ENCODE data around the gene MTMR3. TPM values are rescaled to one million over a fixed set of nuclear protein-coding genes. Genes with fewer than 3 reads are reported as not detected.

MTMR3 gene
- total RNA-seq, 1 experiment from 2014 or later = 26.8 TPM

DNA sequence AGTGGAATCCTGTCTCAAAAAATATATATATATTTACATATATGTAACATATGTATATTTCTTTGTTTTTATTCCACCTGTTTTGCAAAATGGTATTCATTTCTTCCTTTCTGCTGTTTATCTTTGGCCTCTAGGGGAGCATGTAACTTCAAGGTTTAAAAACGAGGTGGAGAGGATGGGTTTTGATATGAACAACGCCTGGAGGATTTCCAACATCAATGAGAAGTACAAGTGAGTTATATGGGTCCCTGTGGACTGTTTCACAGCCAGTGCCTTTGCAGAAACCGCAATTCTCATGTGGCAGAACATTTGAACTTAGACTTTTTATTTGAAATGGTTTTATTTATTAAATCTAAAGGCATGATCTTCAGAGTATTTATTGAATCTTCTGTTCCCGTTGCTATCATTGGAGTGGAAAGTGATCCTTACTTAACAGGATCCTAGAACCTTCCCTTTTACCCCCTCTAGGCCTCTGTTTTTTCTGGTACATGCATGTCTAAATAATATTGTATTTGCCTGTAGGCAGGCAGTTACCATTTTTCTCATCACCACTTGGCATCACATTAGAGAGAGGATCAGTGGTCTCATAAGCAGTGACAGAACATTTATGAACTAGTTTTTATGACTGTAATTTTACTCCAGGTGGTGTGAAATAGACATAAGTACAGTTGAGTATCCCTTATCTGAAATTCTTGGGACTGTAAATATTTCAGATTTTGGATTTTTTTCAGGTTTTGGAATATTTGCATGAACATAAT, 115.8 kb downstream of the MTMR3 start:
- TF ChIP-seq SIN3A (IDR thresholded peaks at IDR 0.05; ENCODE audit: borderline replicate concordance, insufficient read depth, low read depth, low read length) (no peak), CTCF (IDR thresholded peaks at IDR 0.05) (no peak), POLR2AphosphoS5 (IDR thresholded peaks at IDR 0.05; ENCODE audit: low read depth, low read length) (no peak), TCF7L2 (IDR thresholded peaks at IDR 0.05; ENCODE audit: low read depth, low read length) (no peak), REST (IDR thresholded peaks at IDR 0.05; ENCODE audit: insufficient read depth in 1 of 2, low read depth in 2 of 2, low read length in 1 of 2) (no peak)

GRCh38 chr22:30000566-30000965, 117.6 kb downstream of the MTMR3 start:
- H3K9me3 ChIP-seq (ENCODE audit: control insufficient read depth, insufficient read depth, low read depth, low read length) = no peaks in the 10 kb centered on the region
- H3K27ac ChIP-seq (ENCODE audit: low read length) = no peak overlapping the region
- H3K36me3 ChIP-seq (ENCODE audit: control insufficient read depth, insufficient read depth, low read length) = no peaks in the 10 kb centered on the region
- ChIA-PET CTCF (no interaction called here), POLR2A (interaction anchor here (0.6 kb wide), 1 partner anchor 311 kb away, joined by 3 read pairs; no protein-coding TSS in a partner anchor)
- no TSS peak for BruUV-seq (replicated peaks)
- in situ Hi-C loops (cut with HindIII; ENCODE audit: low pct_unique_long_range_greater_than_20kb, low sequenced_read_pairs) = no loop called here
- no peak overlapping the region for H3K4me3 ChIP-seq (ENCODE audit: low read depth in 2 of 2, low read length in 2 of 2)
- no peak for ATAC-seq
- DNase-seq (ENCODE audit: low read depth, low spot score) = no peak
- intact Hi-C loops (cut with micrococcal nuclease; ENCODE audit: unreplicated experiment) = loop anchor here (10.0 kb wide), 1 partner anchor 206 kb away; no protein-coding TSS in a partner anchor
- TF ChIP-seq TCF7L2 (IDR thresholded peaks at IDR 0.05; ENCODE audit: low read depth, low read length) (no peak), POLR2AphosphoS5 (IDR thresholded peaks at IDR 0.05; ENCODE audit: low read depth, low read length) (no peak), REST (IDR thresholded peaks at IDR 0.05; ENCODE audit: insufficient read depth in 1 of 2, low read depth in 2 of 2, low read length in 1 of 2) (no peak), SIN3A (IDR thresholded peaks at IDR 0.05; ENCODE audit: borderline replicate concordance, insufficient read depth, low read depth, low read length) (no peak), CTCF (IDR thresholded peaks at IDR 0.05) (no peak)
- H3K27me3 ChIP-seq (ENCODE audit: control insufficient read depth, insufficient read depth, low read length) = no peaks in the 10 kb centered on the region
- no peaks in the 10 kb centered on the region for H3K4me1 ChIP-seq (ENCODE audit: control insufficient read depth, insufficient read depth, low read length)

More for the DNA sequence above, 115.8 kb downstream of the MTMR3 start:
- no TSS peak for BruUV-seq (replicated peaks)
- DNase-seq (ENCODE audit: low read depth, low spot score) (no peak), ATAC-seq (no peak)
- Histone ChIP-seq H3K27me3 (ENCODE audit: control insufficient read depth, insufficient read depth, low read length) (no peaks in the 10 kb centered on the region), H3K9me3 (ENCODE audit: control insufficient read depth, insufficient read depth, low read depth, low read length) (no peaks in the 10 kb centered on the region), H3K36me3 (ENCODE audit: control insufficient read depth, insufficient read depth, low read length) (0 out of 2 replicates have a peak, but pooled peaks cover 2% of the 10 kb centered on the region), H3K4me3 (ENCODE audit: low read depth in 2 of 2, low read length in 2 of 2) (no peak overlapping the region), H3K4me1 (ENCODE audit: control insufficient read depth, insufficient read depth, low read length) (no peaks in the 10 kb centered on the region), H3K27ac (ENCODE audit: low read length) (no peak overlapping the region)
- POLR2A ChIA-PET = no interaction called here
- intact Hi-C loops (cut with micrococcal nuclease; ENCODE audit: unreplicated experiment) = no loop called here
- in situ Hi-C loops (cut with HindIII; ENCODE audit: low pct_unique_long_range_greater_than_20kb, low sequenced_read_pairs) = no loop called here
- CTCF ChIA-PET = no interaction called here

All from Panc1 (cell line).